22Rv1 (cell line): ENCODE results near the gene PXDN.

Source experiments
- ZFX ChIP-seq: fragments of 450-650 bp; IDR thresholded peaks from 2 replicates; pipeline ENCODE4 v1.6.1; 2017; ENCODE audit warnings: antibody characterized with exemption, borderline replicate concordance
- TF ChIP-seq, protein P1 (sequence below): fragments of 450-650 bp; IDR thresholded peaks from 2 replicates; pipeline ENCODE4 v1.5.1; 2017; ENCODE audit warnings: mild to moderate bottlenecking

DNA sequence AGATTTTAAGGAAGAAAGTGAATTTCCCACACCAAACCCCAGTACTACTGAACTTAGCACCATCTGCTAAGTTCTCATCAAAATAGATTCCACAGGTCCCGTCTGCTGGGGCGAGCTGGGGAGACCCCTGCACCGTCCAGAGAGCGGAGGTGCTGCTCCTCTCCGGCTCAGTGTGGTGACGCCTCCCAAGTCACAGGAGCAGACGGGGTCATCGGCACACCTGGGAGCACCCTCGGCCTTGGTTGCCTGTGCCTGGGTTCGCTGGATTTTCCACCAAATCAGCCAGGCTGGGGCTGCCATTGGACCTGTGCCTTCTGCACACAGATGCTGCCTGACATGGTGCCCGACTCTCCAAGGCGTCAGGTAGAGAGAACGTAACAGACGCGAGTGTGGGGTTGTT lies 141.3 kb downstream of the PXDN start:
- TF ChIP-seq, protein P1, sequence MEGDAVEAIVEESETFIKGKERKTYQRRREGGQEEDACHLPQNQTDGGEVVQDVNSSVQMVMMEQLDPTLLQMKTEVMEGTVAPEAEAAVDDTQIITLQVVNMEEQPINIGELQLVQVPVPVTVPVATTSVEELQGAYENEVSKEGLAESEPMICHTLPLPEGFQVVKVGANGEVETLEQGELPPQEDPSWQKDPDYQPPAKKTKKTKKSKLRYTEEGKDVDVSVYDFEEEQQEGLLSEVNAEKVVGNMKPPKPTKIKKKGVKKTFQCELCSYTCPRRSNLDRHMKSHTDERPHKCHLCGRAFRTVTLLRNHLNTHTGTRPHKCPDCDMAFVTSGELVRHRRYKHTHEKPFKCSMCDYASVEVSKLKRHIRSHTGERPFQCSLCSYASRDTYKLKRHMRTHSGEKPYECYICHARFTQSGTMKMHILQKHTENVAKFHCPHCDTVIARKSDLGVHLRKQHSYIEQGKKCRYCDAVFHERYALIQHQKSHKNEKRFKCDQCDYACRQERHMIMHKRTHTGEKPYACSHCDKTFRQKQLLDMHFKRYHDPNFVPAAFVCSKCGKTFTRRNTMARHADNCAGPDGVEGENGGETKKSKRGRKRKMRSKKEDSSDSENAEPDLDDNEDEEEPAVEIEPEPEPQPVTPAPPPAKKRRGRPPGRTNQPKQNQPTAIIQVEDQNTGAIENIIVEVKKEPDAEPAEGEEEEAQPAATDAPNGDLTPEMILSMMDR = no peak
- no peak for TF ChIP-seq ZFX
